ENCODE measurements around the gene CERKL. TPM values are rescaled to one million over a fixed set of nuclear protein-coding genes. Genes with fewer than 3 reads are reported as not detected.

CERKL gene
- total RNA-seq, 1 donor from 2014 or later: not detected

DNA sequence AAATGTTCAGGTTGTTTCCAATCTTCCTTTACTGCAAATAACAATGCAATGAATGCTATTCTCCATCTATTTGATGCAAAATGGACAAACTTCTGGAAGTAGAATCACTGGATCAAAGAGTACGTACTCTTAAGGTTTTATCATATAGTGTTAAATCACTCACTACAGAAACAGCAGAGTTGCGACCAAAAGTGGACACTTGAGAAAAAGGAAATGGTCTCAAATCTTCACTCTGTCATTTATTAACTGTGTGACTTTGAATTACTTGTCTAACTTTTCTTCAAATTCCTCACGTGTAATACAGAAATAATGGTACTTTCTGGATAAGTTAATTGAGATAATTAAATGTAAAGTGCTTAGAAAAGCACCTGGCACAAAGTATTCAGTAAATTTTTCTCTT, 78.1 kb downstream of the CERKL start:
- Histone ChIP-seq H3K4me1 (no peaks in the 10 kb centered on the region), H3K4me2 (no peak overlapping the region), H3K9me3 (ENCODE audit: low read depth) (no peaks in the 10 kb centered on the region), H3F3A (ENCODE audit: low read depth) (no peaks in the 10 kb centered on the region), H3K4me3 (no peak overlapping the region), H3K9ac (no peak overlapping the region), H3K27me3 (peaks cover 25% of the 10 kb centered on the region), H4K20me1 (ENCODE audit: low read depth) (no peaks in the 10 kb centered on the region), H2AFZ (replicated peaks) (no peak overlapping the region), H3K27ac (no peak overlapping the region), H3K79me2 (ENCODE audit: low read depth) (no peaks in the 10 kb centered on the region), H3K36me3 (no peaks in the 10 kb centered on the region)
- Mint-ChIP-seq H3K27me3 (ENCODE audit: insufficient read depth, low read depth) (no peaks in the 10 kb centered on the region), H3K27ac (no peak overlapping the region), H3K36me3 (no peaks in the 10 kb centered on the region), H3K4me1 (peaks cover 5% of the 10 kb centered on the region), H3K4me3 (no peak overlapping the region), H3K9me3 (no peaks in the 10 kb centered on the region)
- DNase-seq (ENCODE audit: low spot score): no peak
- TF ChIP-seq, protein P1, sequence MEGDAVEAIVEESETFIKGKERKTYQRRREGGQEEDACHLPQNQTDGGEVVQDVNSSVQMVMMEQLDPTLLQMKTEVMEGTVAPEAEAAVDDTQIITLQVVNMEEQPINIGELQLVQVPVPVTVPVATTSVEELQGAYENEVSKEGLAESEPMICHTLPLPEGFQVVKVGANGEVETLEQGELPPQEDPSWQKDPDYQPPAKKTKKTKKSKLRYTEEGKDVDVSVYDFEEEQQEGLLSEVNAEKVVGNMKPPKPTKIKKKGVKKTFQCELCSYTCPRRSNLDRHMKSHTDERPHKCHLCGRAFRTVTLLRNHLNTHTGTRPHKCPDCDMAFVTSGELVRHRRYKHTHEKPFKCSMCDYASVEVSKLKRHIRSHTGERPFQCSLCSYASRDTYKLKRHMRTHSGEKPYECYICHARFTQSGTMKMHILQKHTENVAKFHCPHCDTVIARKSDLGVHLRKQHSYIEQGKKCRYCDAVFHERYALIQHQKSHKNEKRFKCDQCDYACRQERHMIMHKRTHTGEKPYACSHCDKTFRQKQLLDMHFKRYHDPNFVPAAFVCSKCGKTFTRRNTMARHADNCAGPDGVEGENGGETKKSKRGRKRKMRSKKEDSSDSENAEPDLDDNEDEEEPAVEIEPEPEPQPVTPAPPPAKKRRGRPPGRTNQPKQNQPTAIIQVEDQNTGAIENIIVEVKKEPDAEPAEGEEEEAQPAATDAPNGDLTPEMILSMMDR (IDR thresholded peaks at IDR 0.05): no peak
- TF ChIP-seq EZH2 (IDR thresholded peaks at IDR 0.05) (no peak), EZH2phosphoT487 (IDR thresholded peaks at IDR 0.05) (no peak)

DNA sequence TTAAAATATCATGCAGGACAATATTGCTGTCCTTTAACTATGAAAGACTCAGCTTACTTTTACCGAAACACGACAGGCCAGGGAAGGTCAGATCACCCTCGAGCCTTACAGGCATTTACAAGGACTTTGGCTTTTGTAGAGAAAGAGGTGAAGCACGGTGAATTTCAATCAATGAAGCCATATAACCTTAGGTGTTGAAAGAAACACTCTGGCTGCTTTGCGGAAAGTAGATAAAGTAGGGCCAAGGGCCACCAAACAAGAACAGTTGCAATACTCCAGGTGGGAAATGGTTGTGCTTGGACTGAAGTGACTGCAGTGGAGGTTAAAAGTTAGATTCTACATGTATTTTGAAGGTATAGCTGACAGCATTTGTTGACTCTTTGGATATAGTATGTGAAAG, 80.5 kb downstream of the CERKL start:
- Histone ChIP-seq H3K4me2 (no peak overlapping the region), H3K9me3 (ENCODE audit: low read depth) (no peaks in the 10 kb centered on the region), H3K27ac (no peak overlapping the region), H3K4me1 (no peaks in the 10 kb centered on the region), H3K9ac (no peak overlapping the region), H3K79me2 (ENCODE audit: low read depth) (no peaks in the 10 kb centered on the region), H3K4me3 (no peak overlapping the region), H3K27me3 (peaks cover 25% of the 10 kb centered on the region), H3K36me3 (no peaks in the 10 kb centered on the region), H3F3A (ENCODE audit: low read depth) (no peaks in the 10 kb centered on the region), H2AFZ (replicated peaks) (no peak overlapping the region), H4K20me1 (ENCODE audit: low read depth) (no peaks in the 10 kb centered on the region)
- Mint-ChIP-seq H3K27ac (no peak overlapping the region), H3K4me3 (no peak overlapping the region), H3K4me1 (peaks cover 5% of the 10 kb centered on the region), H3K9me3 (no peaks in the 10 kb centered on the region), H3K27me3 (ENCODE audit: insufficient read depth, low read depth) (no peaks in the 10 kb centered on the region), H3K36me3 (no peaks in the 10 kb centered on the region)
- TF ChIP-seq, protein P1 (IDR thresholded peaks at IDR 0.05): no peak
- TF ChIP-seq EZH2phosphoT487 (IDR thresholded peaks at IDR 0.05): no peak
- TF ChIP-seq EZH2 (IDR thresholded peaks at IDR 0.05): no peak
- DNase-seq (ENCODE audit: low spot score): no peak

DNA sequence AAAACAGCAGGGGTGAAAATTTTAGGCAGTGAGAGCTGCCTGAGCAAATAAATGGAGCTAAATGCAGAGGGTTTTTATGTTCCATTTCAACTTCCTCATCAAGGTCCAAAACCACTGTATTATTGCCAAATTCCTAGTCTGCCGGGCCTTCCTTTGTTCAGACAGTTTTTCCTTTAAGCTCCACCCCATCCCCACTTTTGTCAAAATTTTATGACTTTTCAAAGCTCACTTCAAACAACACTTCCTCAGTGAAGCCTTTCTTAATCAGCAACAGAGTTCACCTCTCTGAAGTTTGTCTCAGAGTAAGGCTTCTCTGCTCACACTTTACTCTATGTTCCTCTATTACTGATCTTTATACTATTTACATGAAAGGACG, 81.3 kb downstream of the CERKL start:
- H3K36me3 ChIP-seq: no peaks in the 10 kb centered on the region
- H3K9me3 ChIP-seq (ENCODE audit: low read depth): no peaks in the 10 kb centered on the region
- no peaks in the 10 kb centered on the region for H3K27me3 Mint-ChIP-seq (ENCODE audit: insufficient read depth, low read depth)
- no peaks in the 10 kb centered on the region for H3K36me3 Mint-ChIP-seq
- no peaks in the 10 kb centered on the region for H3K79me2 ChIP-seq (ENCODE audit: low read depth)
- TF ChIP-seq EZH2phosphoT487 (IDR thresholded peaks at IDR 0.05) (no peak), EZH2 (IDR thresholded peaks at IDR 0.05) (no peak)
- TF ChIP-seq, protein P1 (IDR thresholded peaks at IDR 0.05): no peak
- no peak overlapping the region for H3K4me3 Mint-ChIP-seq
- H3K27me3 ChIP-seq: peaks cover 20% of the 10 kb centered on the region
- no peaks in the 10 kb centered on the region for H3K4me1 ChIP-seq
- H3K9ac ChIP-seq: no peak overlapping the region
- H2AFZ ChIP-seq (replicated peaks): no peak overlapping the region
- H3K4me3 ChIP-seq: no peak overlapping the region
- no peaks in the 10 kb centered on the region for H3K9me3 Mint-ChIP-seq
- no peaks in the 10 kb centered on the region for H3F3A ChIP-seq (ENCODE audit: low read depth)
- H3K4me2 ChIP-seq: no peak overlapping the region
- H3K27ac ChIP-seq: no peak overlapping the region
- no peak overlapping the region for H3K27ac Mint-ChIP-seq
- peaks cover 5% of the 10 kb centered on the region for H3K4me1 Mint-ChIP-seq
- no peak for DNase-seq (ENCODE audit: low spot score)
- H4K20me1 ChIP-seq (ENCODE audit: low read depth): no peaks in the 10 kb centered on the region
